MCF 10A (cell line): ENCODE results near the gene ST3GAL4. TPM values are rescaled to one million over a fixed set of nuclear protein-coding genes. Genes with fewer than 3 reads are reported as not detected.

Experiments used
- BruUV-seq: library from RNA; stranded (reverse); fragments of 400-500 nt; replicated peaks from 2 replicates; lab custom pipeline; 2021; lab: Mats Ljungman, UMichigan
- CTCF ChIA-PET: fragments of 300-600 bp; sonication (Branson Sonifier 250); formaldehyde crosslinking; extraction: SDS; loops from one replicate; lab custom pipeline; 2021; ENCODE audit warnings: antibody characterized with exemption, inconsistent platforms; lab: Yijun Ruan, JAX
- POLR2A ChIA-PET: fragments of 300-600, 350-650 bp; sonication (Branson Sonifier 250); formaldehyde crosslinking; extraction: SDS; loops from one replicate; lab custom pipeline; 2020; ENCODE audit warnings: antibody characterized with exemption, inconsistent platforms; lab: Yijun Ruan, JAX
- DNase-seq: peaks from one replicate; pipeline ENCODE4 v3.0.0-alpha.2; 2018; ENCODE audit not compliant: unreplicated experiment
- H3K27ac Mint-ChIP-seq: one replicate; pipeline ENCODE4 v1.8.0; 2022; ENCODE audit warnings: mild to moderate bottlenecking, low read depth, mixed read lengths; ENCODE audit not compliant: unreplicated experiment
- H3K27me3 Mint-ChIP-seq: one replicate; pipeline ENCODE4 v1.8.0; 2022; ENCODE audit warnings: mixed read lengths; ENCODE audit not compliant: insufficient read depth, unreplicated experiment
- H3K36me3 Mint-ChIP-seq: one replicate; pipeline ENCODE4 v1.8.0; 2022; ENCODE audit warnings: mild to moderate bottlenecking, moderate library complexity, mixed read lengths; ENCODE audit not compliant: insufficient read depth, unreplicated experiment
- H3K4me1 Mint-ChIP-seq: one replicate; pipeline ENCODE4 v1.8.0; 2022; ENCODE audit warnings: mixed read lengths; ENCODE audit not compliant: insufficient read depth, unreplicated experiment
- H3K4me3 Mint-ChIP-seq: one replicate; pipeline ENCODE4 v1.8.0; 2022; ENCODE audit warnings: mild to moderate bottlenecking, moderate library complexity, mixed read lengths; ENCODE audit not compliant: unreplicated experiment
- H3K9me3 Mint-ChIP-seq: one replicate; pipeline ENCODE4 v1.8.0; 2022; ENCODE audit warnings: mixed read lengths; ENCODE audit not compliant: unreplicated experiment
- intact Hi-C: fragments of 100-400 bp; cut with micrococcal nuclease; formaldehyde crosslinking; loops from 2 replicates; pipeline ENCODE4 v1.14.1; 2022
- total RNA-seq: library from RNA; stranded (reverse); gene quantifications from 2 replicates; pipeline ENCODE4 v1.2.3, GENCODE V29; 2022
- TF ChIP-seq, protein P1 (sequence below): fragments of 200-600 bp; IDR thresholded peaks from one replicate; pipeline ENCODE4 v1.8.0; 2022; ENCODE audit warnings: antibody characterized with exemption, mild to moderate bottlenecking; ENCODE audit not compliant: unreplicated experiment

Gene ST3GAL4
- total RNA-seq, 1 experiment from 2014 or later = 15.3 TPM

DNA sequence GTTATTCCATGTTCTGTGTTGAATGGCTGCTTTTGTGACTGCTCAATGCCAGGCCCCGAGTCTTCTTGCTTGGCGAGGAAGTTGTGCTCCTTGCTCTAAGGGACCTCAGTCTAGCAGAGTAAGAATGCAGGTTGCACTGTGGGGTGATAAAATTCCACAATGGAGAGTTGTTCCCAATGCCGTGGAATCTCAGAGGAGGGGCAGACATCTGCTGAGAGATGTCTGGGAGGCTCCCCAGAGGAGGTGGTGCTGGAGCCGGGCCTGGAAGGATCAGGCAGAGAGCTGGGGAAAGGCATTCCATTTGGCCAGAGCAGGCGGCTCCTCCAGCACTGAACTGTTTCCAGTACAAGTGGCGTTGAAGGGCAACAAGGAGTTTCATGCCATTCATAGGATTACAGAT lies 55.2 kb downstream of the ST3GAL4 start:
- no peak overlapping the region for H3K27ac Mint-ChIP-seq
- intact Hi-C loops = no loop called here
- CTCF ChIA-PET = interaction anchor here (0.7 to 1.6 kb wide), 4 partner anchors 9 to 100 kb away, joined by 3 to 4 read pairs (median 3); no protein-coding TSS in a partner anchor
- H3K36me3 Mint-ChIP-seq = peaks cover 15% of the 10 kb centered on the region
- DNase-seq = no peak
- H3K27me3 Mint-ChIP-seq = no peaks in the 10 kb centered on the region
- no peaks in the 10 kb centered on the region for H3K9me3 Mint-ChIP-seq
- no TSS peak for BruUV-seq
- peaks cover 6% of the 10 kb centered on the region for H3K4me1 Mint-ChIP-seq
- no peak overlapping the region for H3K4me3 Mint-ChIP-seq
- TF ChIP-seq, protein P1, sequence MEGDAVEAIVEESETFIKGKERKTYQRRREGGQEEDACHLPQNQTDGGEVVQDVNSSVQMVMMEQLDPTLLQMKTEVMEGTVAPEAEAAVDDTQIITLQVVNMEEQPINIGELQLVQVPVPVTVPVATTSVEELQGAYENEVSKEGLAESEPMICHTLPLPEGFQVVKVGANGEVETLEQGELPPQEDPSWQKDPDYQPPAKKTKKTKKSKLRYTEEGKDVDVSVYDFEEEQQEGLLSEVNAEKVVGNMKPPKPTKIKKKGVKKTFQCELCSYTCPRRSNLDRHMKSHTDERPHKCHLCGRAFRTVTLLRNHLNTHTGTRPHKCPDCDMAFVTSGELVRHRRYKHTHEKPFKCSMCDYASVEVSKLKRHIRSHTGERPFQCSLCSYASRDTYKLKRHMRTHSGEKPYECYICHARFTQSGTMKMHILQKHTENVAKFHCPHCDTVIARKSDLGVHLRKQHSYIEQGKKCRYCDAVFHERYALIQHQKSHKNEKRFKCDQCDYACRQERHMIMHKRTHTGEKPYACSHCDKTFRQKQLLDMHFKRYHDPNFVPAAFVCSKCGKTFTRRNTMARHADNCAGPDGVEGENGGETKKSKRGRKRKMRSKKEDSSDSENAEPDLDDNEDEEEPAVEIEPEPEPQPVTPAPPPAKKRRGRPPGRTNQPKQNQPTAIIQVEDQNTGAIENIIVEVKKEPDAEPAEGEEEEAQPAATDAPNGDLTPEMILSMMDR = no peak
- POLR2A ChIA-PET = interaction anchor here (0.6 kb wide), 1 partner anchor 92 kb away, joined by 3 read pairs; no protein-coding TSS in a partner anchor

DNA sequence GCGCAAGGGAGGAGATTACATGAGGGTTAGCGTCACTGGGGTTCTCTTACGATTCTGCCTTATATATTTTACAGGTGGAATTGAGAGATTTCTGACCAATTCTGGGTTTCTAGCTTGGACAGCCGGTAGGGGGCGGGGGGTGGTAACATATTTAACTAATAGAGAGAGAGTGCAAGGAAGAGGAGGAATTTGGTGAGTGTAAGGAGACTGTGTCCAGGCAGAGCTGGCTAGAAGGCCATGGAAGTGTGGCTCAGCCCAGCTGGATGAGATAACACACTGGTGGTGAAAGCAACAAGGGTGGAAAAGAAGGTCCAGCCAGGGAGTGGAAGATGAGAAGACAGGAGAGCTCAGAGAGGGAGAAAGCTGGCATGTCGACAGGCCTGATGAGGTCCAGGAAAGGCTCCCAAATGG lies 56.5 kb downstream of the ST3GAL4 start:
- BruUV-seq = no TSS peak
- Mint-ChIP-seq H3K4me1 (no peaks in the 10 kb centered on the region), H3K27me3 (no peaks in the 10 kb centered on the region), H3K27ac (no peak overlapping the region), H3K36me3 (peaks cover 15% of the 10 kb centered on the region), H3K9me3 (no peaks in the 10 kb centered on the region), H3K4me3 (no peak overlapping the region)
- ChIA-PET CTCF (interaction anchor here (0.6 to 2.4 kb wide), 2 partner anchors 69 to 1027 kb away, joined by 3 to 16 read pairs; no protein-coding TSS in a partner anchor), POLR2A (no interaction called here)
- TF ChIP-seq, protein P1 = no peak
- no peak for DNase-seq
- intact Hi-C loops = no loop called here

DNA sequence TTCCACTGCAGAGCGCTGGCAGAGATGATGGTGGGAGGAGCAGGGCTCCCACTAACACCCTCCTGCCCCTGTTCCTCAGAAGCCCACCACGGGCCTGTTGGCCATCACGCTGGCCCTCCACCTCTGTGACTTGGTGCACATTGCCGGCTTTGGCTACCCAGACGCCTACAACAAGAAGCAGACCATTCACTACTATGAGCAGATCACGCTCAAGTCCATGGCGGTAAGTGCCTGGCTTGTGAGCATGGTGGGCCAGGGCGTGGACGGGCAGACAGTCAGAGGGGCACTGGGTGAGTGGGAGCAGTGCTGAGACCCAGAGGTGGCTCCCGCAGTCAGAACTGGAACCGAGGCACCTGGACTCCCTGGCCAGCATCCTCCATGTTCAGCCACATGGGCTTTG lies 57.9 kb downstream of the ST3GAL4 start:
- ChIA-PET POLR2A (interaction anchor here (0.6 kb wide), 1 partner anchor 18 kb away, joined by 3 read pairs; no protein-coding TSS in a partner anchor), CTCF (interaction anchor here (0.7 to 2.4 kb wide), 4 partner anchors 67 to 1656 kb away, joined by 3 to 16 read pairs (median 4); no protein-coding TSS in a partner anchor)
- Mint-ChIP-seq H3K4me3 (no peak overlapping the region), H3K27me3 (no peaks in the 10 kb centered on the region), H3K27ac (no peak overlapping the region), H3K9me3 (no peaks in the 10 kb centered on the region), H3K4me1 (no peaks in the 10 kb centered on the region), H3K36me3 (peaks cover 24% of the 10 kb centered on the region)
- no peak for DNase-seq
- no TSS peak for BruUV-seq
- intact Hi-C loops = no loop called here
- TF ChIP-seq, protein P1 = no peak

DNA sequence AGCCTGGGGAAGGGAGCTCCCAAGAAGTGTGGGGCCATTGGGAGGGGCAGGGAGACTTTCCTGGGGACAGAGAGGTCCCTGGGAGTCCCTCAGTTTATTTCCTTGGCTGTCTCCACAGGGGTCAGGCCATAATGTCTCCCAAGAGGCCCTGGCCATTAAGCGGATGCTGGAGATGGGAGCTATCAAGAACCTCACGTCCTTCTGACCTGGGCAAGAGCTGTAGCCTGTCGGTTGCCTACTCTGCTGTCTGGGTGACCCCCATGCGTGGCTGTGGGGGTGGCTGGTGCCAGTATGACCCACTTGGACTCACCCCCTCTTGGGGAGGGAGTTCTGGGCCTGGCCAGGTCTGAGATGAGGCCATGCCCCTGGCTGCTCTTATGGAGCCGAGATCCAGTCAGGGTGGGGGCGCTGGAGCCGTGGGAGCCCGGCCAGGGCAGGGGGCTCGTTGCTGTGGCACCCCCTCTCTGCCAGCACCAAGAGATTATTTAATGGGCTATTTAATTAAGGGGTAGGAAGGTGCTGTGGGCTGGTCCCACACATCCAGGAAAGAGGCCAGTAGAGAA lies 58.4 kb downstream of the ST3GAL4 start:
- CTCF ChIA-PET = interaction anchor here (0.8 to 0.9 kb wide), 2 partner anchors 67 to 104 kb away, joined by 3 to 5 read pairs; no protein-coding TSS in a partner anchor
- Mint-ChIP-seq H3K4me1 (no peaks in the 10 kb centered on the region), H3K36me3 (peaks cover 27% of the 10 kb centered on the region), H3K4me3 (no peak overlapping the region), H3K9me3 (no peaks in the 10 kb centered on the region), H3K27me3 (no peaks in the 10 kb centered on the region), H3K27ac (no peak overlapping the region)
- DNase-seq = no peak
- POLR2A ChIA-PET = interaction anchor here (0.6 kb wide), 1 partner anchor 17 kb away, joined by 3 read pairs; no protein-coding TSS in a partner anchor
- no TSS peak for BruUV-seq
- TF ChIP-seq, protein P1 = no peak
- intact Hi-C loops = no loop called here
